ENCODE results near the gene FAM187B.
"Not testable (repeated sequence)": the region's sequence is repeated elsewhere in the genome, so short reads cannot be mapped to it uniquely, and the experiment has no call there.

The FAM187B gene

DNA sequence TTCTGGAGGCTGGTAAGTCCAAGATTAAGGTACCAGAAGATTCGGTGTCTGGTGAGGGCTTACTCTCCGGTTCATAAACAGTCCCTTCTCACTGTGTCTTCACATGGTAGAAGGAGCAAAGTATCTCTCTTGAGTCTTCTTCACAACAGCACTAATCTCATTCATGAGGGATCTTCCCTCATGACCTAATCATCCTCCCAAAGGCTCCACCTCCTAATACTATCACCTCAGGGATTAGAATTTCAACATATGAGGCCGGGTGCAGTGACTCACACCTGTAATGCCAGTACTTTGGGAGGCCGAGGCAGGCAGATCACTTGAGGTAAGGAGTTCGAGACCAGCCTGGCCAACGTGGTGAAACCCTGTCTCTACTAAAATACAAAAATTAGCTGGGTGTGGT, 31.7 kb downstream of the FAM187B start:
- not testable (repeated sequence) for H4K5ac ChIP-seq (ENCODE audit: low read length); DNase-seq; H3K27ac ChIP-seq (ENCODE audit: low read depth, low read length); H3K4me1 ChIP-seq (ENCODE audit: control insufficient read depth, low read depth, low read length); H3K27me3 ChIP-seq (ENCODE audit: insufficient read depth, low read length, poor library complexity); H4K8ac ChIP-seq (ENCODE audit: low read depth, low read length); H2BK15ac ChIP-seq (replicated peaks; ENCODE audit: low read depth); H3K4me3 ChIP-seq (ENCODE audit: low read length); H3K4me2 ChIP-seq (ENCODE audit: low read length); H2BK5ac ChIP-seq (ENCODE audit: low read length); H3K23ac ChIP-seq (ENCODE audit: low read length); H2BK120ac ChIP-seq (ENCODE audit: low read depth, low read length); H3K79me1 ChIP-seq (ENCODE audit: low read length); H2AK5ac ChIP-seq (ENCODE audit: low read length); H3K18ac ChIP-seq (ENCODE audit: low read length); H3K79me2 ChIP-seq (ENCODE audit: control insufficient read depth, insufficient read depth, low read length); H3K56ac ChIP-seq (ENCODE audit: low read length); H3K9ac ChIP-seq (ENCODE audit: low read length); H3K4ac ChIP-seq (ENCODE audit: low read depth, low read length); H3K36me3 ChIP-seq (ENCODE audit: control insufficient read depth, insufficient read depth, low read length)
- no CpG with 5 or more reads among the region's 6 CpGs for WGBS (ENCODE audit: extremely low coverage, insufficient coverage, low lambda C conversion rate)

DNA sequence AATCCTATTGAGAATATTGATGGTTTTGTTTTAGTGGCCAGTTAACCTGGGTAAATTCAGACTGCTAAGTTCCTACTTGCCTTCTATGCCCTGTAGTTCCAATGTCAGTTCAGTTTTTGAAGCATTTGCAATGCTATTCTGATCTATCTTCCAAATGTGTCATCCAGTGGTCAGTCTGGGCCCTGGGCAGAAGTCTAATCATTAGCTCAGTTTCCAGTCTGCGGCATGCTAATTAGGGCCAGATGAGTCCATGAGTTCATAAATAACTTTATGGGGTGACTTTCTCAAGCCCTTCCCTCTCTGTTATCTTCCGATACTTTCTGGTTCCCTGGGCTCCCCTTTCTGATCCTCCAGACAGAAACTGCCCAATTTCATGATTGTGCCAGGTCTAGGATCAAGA, 32.7 kb downstream of the FAM187B start:
- H4K5ac ChIP-seq (ENCODE audit: low read length): no peak overlapping the region
- no peak for DNase-seq
- H4K8ac ChIP-seq (ENCODE audit: low read depth, low read length): no peak overlapping the region
- H3K56ac ChIP-seq (ENCODE audit: low read length): no peak overlapping the region
- H3K36me3 ChIP-seq (ENCODE audit: control insufficient read depth, insufficient read depth, low read length): no peaks in the 10 kb centered on the region
- H3K4me3 ChIP-seq (ENCODE audit: low read length): no peak overlapping the region
- H3K4ac ChIP-seq (ENCODE audit: low read depth, low read length): no peak overlapping the region
- no peak overlapping the region for H3K18ac ChIP-seq (ENCODE audit: low read length)
- no peaks in the 10 kb centered on the region for H3K79me1 ChIP-seq (ENCODE audit: low read length)
- no peak overlapping the region for H3K4me2 ChIP-seq (ENCODE audit: low read length)
- no peak overlapping the region for H2BK15ac ChIP-seq (replicated peaks; ENCODE audit: low read depth)
- no peaks in the 10 kb centered on the region for H3K27me3 ChIP-seq (ENCODE audit: insufficient read depth, low read length, poor library complexity)
- H3K27ac ChIP-seq (ENCODE audit: low read depth, low read length): no peak overlapping the region
- no peak overlapping the region for H3K23ac ChIP-seq (ENCODE audit: low read length)
- H3K9ac ChIP-seq (ENCODE audit: low read length): no peak overlapping the region
- WGBS (ENCODE audit: extremely low coverage, insufficient coverage, low lambda C conversion rate): no CpG with 5 or more reads among the region's 2 CpGs
- no peak overlapping the region for H2BK5ac ChIP-seq (ENCODE audit: low read length)
- no peaks in the 10 kb centered on the region for H3K79me2 ChIP-seq (ENCODE audit: control insufficient read depth, insufficient read depth, low read length)
- no peaks in the 10 kb centered on the region for H3K4me1 ChIP-seq (ENCODE audit: control insufficient read depth, low read depth, low read length)
- H2BK120ac ChIP-seq (ENCODE audit: low read depth, low read length): no peak overlapping the region
- H2AK5ac ChIP-seq (ENCODE audit: low read length): no peak overlapping the region

DNA sequence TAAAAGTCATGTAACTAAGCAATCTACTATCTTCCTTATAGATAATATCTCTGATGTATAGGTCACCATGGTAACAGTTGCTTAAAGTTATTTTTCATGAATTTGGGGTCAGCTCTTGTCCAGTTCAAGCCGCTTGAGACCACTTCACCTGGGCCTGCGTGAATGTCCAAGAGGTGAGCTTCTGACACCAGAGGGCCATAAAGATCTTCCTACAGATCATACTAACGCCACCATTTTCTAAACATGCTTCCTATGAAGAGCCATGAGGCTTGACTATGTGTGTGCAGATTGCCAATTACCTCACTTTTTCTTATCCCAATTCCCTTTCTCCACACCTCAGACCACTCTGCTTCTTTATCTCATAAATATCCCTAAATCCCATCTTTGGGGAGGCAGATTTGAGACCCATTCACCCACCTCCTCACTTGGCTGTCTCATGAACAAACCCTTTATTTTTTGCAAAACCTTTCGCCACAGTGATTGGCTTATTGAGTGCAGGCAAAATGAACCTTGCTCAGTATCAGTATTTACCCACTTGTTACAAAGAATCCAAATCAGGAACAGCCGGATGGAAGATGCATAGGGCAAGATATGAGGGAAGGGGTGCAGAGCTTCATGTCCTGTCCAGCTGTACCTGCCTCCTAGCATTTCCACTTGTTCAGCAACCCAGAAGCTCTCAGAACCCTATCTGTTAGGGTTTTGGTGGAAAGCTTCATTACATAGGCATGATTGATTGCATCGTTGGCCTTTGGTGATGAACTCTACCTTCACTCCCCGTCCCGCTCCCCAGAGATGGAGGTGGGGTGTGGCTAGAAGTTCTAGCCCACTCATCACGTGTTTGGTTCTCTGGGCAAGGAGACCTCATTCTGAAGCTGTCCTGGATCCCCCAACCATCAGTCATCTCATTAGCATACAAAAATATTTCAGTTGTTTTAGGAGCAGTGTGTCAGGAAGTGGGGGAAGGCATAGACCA, 34.2 kb downstream of the FAM187B start:
- Histone ChIP-seq H3K79me2 (ENCODE audit: control insufficient read depth, insufficient read depth, low read length) (no peaks in the 10 kb centered on the region), H3K4me1 (ENCODE audit: control insufficient read depth, low read depth, low read length) (no peaks in the 10 kb centered on the region), H3K36me3 (ENCODE audit: control insufficient read depth, insufficient read depth, low read length) (no peaks in the 10 kb centered on the region), H3K27me3 (ENCODE audit: insufficient read depth, low read length, poor library complexity) (no peaks in the 10 kb centered on the region), H4K8ac (ENCODE audit: low read depth, low read length) (no peak overlapping the region), H3K56ac (ENCODE audit: low read length) (no peak overlapping the region), H3K79me1 (ENCODE audit: low read length) (no peaks in the 10 kb centered on the region), H4K5ac (ENCODE audit: low read length) (no peak overlapping the region), H2AK5ac (ENCODE audit: low read length) (no peak overlapping the region), H3K4me3 (ENCODE audit: low read length) (no peak overlapping the region), H2BK15ac (replicated peaks; ENCODE audit: low read depth) (no peak overlapping the region), H2BK120ac (ENCODE audit: low read depth, low read length) (no peak overlapping the region), H3K18ac (ENCODE audit: low read length) (no peak overlapping the region), H3K23ac (ENCODE audit: low read length) (no peak overlapping the region), H3K27ac (ENCODE audit: low read depth, low read length) (no peak overlapping the region), H3K9ac (ENCODE audit: low read length) (no peak overlapping the region), H3K4me2 (ENCODE audit: low read length) (no peak overlapping the region), H3K4ac (ENCODE audit: low read depth, low read length) (no peak overlapping the region), H2BK5ac (ENCODE audit: low read length) (no peak overlapping the region)
- no CpG with 5 or more reads among the region's 9 CpGs for WGBS (ENCODE audit: extremely low coverage, insufficient coverage, low lambda C conversion rate)
- DNase-seq: no peak

DNA sequence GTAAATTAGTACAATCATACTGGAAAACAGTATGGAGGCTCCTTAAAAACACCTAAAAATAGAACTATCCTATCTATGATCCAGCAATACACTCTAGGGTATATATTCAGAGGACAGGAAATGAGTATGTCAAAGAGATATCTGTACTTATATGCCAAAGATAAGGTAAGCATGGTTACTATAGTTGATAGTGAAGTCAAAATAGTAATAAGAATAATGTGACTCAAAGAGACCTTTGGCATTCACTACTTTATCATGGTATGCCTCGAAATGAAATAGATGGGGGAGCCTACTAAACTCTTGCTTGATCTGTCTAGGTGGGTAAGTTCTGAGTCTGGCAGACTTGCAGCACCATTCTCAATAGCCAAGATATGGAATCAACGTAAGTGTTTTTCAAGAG, 43.7 kb downstream of the FAM187B start:
- no CpG with 5 or more reads among the region's 2 CpGs for WGBS (ENCODE audit: extremely low coverage, insufficient coverage, low lambda C conversion rate)
- Histone ChIP-seq H3K9ac (ENCODE audit: low read length) (no peak overlapping the region), H2BK5ac (ENCODE audit: low read length) (no peak overlapping the region), H3K4ac (ENCODE audit: low read depth, low read length) (no peak overlapping the region), H3K79me1 (ENCODE audit: low read length) (no peaks in the 10 kb centered on the region), H2BK15ac (replicated peaks; ENCODE audit: low read depth) (no peak overlapping the region), H4K5ac (ENCODE audit: low read length) (no peak overlapping the region), H3K4me1 (ENCODE audit: control insufficient read depth, low read depth, low read length) (no peaks in the 10 kb centered on the region), H3K27ac (ENCODE audit: low read depth, low read length) (no peak overlapping the region), H3K18ac (ENCODE audit: low read length) (no peak overlapping the region), H3K27me3 (ENCODE audit: insufficient read depth, low read length, poor library complexity) (no peaks in the 10 kb centered on the region), H3K56ac (ENCODE audit: low read length) (no peak overlapping the region), H2AK5ac (ENCODE audit: low read length) (no peak overlapping the region), H3K23ac (ENCODE audit: low read length) (no peak overlapping the region), H3K79me2 (ENCODE audit: control insufficient read depth, insufficient read depth, low read length) (no peaks in the 10 kb centered on the region), H3K4me3 (ENCODE audit: low read length) (no peak overlapping the region), H3K4me2 (ENCODE audit: low read length) (no peak overlapping the region), H4K8ac (ENCODE audit: low read depth, low read length) (no peak overlapping the region), H3K36me3 (ENCODE audit: control insufficient read depth, insufficient read depth, low read length) (no peaks in the 10 kb centered on the region), H2BK120ac (ENCODE audit: low read depth, low read length) (no peak overlapping the region)
- DNase-seq: no peak

DNA sequence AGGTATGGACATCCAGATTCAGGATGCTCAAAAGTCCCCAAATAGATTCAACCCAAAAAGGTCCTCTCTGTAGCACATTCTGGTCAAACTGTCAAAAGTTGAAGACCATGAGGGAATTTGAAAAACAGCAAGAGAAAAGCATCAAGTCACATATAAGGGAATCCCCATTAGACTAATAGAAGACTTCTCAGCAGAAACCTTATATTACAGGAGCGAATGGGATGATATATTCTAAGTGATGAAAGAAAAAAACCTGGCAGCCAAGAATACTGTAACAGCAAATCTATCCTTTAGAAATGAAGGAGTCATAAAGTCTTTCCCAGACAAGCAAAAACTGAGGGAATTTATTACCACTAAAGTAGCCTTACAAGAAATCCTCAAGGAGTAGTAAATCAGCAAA, 44.3 kb downstream of the FAM187B start:
- WGBS (ENCODE audit: extremely low coverage, insufficient coverage, low lambda C conversion rate): no CpG with 5 or more reads among the region's 1 CpG
- H3K18ac ChIP-seq (ENCODE audit: low read length): no peak overlapping the region
- DNase-seq: no peak

More for the DNA sequence above, 44.3 kb downstream of the FAM187B start:
- Histone ChIP-seq H3K27me3 (ENCODE audit: insufficient read depth, low read length, poor library complexity) (no peaks in the 10 kb centered on the region), H2BK120ac (ENCODE audit: low read depth, low read length) (no peak overlapping the region), H2BK15ac (replicated peaks; ENCODE audit: low read depth) (no peak overlapping the region), H3K56ac (ENCODE audit: low read length) (no peak overlapping the region), H3K27ac (ENCODE audit: low read depth, low read length) (no peak overlapping the region), H4K5ac (ENCODE audit: low read length) (no peak overlapping the region), H3K23ac (ENCODE audit: low read length) (no peak overlapping the region), H3K79me2 (ENCODE audit: control insufficient read depth, insufficient read depth, low read length) (no peaks in the 10 kb centered on the region), H3K4me2 (ENCODE audit: low read length) (no peak overlapping the region), H3K4me3 (ENCODE audit: low read length) (no peak overlapping the region), H4K8ac (ENCODE audit: low read depth, low read length) (no peak overlapping the region), H2AK5ac (ENCODE audit: low read length) (no peak overlapping the region), H3K9ac (ENCODE audit: low read length) (no peak overlapping the region), H3K79me1 (ENCODE audit: low read length) (no peaks in the 10 kb centered on the region), H2BK5ac (ENCODE audit: low read length) (no peak overlapping the region), H3K36me3 (ENCODE audit: control insufficient read depth, insufficient read depth, low read length) (no peaks in the 10 kb centered on the region), H3K4me1 (ENCODE audit: control insufficient read depth, low read depth, low read length) (no peaks in the 10 kb centered on the region), H3K4ac (ENCODE audit: low read depth, low read length) (no peak overlapping the region)

Measured in mesendoderm (in vitro differentiated cells).